HG03521 (cell line): Measurements from ENCODE around the gene SLC25A45.

Source experiments
- ATAC-seq: cut with Tn5 transposase; IDR thresholded peaks from one replicate; pipeline ENCODE4 v1.9.1; 2021; ENCODE audit warnings: mild to moderate bottlenecking, moderate library complexity; ENCODE audit not compliant: unreplicated experiment

The SLC25A45 gene, protein sequence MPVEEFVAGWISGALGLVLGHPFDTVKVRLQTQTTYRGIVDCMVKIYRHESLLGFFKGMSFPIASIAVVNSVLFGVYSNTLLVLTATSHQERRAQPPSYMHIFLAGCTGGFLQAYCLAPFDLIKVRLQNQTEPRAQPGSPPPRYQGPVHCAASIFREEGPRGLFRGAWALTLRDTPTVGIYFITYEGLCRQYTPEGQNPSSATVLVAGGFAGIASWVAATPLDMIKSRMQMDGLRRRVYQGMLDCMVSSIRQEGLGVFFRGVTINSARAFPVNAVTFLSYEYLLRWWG

DNA sequence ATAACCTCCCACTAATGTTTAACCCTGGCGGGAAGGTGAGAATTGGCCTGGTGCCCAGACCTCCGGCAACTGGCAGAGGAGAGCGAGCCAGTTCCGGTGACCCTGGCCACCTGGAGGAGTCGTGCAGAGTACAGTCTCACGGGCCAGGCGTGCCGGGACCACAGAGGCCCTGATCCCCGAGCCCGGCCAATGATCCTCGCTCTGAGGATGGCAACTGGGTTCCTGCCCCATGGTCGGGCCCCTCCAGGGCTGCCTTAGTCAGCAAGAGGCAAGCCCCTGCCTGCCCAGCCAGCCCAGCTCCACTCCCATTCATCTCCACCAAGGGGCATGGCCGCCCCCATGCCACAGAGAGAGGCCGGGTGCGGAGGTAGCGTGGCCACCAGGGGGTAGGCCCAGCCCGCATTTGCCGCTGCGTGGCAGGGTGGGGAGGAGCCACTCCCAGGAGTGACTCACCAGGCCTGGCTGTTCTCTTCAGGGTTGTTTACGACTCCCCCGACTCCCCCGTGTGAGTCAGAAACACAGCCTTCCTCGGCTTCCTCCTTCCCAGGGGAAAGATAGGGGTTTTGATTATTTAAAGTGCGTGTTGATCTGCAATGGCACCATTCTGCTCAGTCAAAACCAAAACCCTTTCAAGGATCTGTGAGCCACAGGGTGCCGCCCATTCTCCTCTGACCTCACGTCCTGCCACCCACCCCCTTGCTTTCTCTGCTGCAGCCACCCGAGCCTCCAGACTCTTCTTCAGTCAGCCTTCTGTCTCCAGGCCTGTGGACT lies at the start of gene SLC25A45:
TSS of gene SLC25A45 (minus strand) at position 614 of the 771 bp plus-strand sequence. CDS start 695 bp downstream, outside the sequence.
- peak; percentile 58 for ATAC-seq

DNA sequence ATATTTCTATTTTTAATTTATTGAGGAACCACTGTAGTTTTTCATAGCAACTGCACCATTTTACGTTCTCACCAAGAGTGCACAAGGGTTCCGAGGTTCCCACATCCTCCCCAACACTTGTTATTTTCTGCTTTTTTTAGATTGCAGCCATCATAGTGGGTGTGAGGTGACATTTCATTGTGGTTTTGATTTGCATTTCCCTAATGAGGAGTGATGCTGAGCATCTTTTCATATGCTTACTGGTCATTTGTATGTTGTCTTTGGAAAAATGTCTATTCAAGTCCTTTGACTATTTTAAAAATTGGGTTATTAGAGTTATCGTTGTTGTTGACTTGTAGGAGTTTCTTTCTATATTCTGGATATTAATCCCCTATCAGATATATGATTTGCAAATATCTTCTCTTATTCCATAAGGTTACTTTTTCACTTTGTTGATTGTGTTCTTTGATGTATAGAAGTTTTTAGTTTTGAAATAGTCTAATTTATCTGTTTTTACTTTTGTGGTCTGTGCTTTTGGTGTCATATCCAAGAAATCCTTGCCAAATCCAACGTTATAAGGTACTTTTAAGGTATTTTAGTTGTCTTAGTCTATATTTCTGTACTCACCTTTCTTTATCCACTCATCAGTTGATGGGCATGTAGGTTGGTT lies 49.1 kb upstream of the SLC25A45 start:
- ATAC-seq, result no peak

DNA sequence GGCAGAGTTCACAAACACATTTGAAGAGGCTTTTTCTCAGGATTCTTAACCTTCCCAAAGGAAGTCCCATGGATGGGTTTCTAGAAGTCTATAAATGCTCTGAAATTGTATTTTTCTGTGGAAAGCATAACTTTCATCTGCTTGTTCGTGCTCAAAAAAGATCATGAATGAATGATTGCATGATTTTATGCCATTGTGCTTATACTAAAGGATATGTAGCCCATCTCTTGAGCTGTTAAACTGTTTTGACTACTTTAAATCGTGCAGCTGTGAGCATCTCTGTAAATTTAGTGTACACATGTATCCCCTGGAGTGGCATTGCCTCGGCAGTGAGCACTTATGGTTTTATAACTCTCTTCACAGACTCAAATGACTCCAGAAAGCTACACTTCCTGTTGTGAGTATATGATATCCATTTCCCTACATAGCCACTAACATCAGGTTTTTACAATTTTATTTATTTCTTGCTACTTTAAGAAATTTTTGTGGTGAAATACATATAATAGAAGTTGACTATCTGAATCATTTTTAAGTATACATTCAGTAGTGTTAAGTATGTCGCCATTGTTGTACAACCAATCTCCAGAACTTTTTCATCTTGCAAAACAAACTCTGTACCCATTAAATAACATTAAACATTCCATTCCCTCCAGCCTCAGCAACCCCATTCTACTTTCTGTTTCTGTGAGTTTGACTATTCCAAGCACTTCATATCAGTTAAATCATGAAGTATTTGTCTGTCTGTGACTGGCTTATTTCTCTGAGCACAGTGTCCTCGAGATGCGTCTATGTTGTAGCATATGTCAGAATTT lies 48.2 kb upstream of the SLC25A45 start:
- ATAC-seq, result no peak

DNA sequence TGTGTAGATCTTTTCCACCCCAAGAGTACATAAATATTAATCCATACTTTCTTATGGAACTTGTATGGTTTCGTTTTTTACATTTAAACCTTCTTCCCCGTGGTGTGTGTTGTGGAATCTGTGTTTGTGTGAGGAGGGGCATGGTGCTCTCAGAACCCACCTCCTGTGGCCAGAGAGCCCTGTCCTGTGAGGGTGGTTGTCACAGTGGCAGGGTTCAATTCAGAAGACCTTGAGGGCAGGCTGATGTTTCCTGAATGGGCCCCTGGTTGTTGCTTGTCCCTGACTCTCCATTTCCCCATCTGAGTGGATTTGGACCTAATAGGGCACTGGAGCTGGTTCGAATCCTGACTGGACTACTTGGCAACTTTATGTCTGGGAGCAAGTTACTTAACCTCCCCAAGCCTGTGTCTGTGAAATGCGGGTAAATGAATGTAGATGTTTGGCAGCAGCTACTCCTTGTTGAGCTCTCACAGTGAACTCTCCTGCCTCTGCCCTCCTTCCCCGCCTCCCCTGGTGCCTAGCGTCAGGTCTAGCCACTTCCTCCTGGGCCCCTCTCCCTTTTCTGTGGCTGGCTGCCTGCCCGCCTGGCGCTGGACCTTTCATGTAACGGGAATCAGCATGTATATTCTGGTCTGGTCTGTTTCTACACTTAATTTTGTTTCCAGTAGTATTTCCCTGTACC lies 47.4 kb upstream of the SLC25A45 start:
- no peak for ATAC-seq

DNA sequence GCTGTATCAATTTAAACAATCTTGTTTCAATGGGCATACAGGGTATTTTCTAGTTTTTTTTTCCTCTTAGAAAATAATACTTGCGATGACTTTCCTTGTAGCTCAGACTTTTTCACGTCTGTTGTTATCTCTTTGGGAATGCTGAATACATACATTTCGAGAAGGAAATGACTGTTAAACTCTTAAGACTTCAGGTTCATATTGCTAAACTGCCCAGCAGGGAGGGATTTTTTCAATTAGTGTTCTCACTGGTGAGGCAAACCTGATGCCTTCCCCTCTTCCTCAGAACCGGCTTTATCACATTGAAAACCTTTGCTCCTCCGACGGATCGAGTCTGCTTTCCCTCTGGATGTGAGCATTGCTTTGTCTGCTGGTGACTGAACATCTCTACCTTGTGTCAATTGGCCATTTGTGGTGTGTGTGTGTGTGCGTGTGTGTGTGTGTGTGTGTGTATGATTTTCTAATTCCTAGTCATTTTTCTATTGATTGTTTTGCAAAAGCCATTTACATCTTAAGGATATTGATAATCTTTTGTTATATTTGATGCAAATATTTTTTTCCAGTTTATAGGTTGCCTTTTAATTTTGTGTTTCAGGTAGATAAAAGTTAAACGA lies 46.7 kb upstream of the SLC25A45 start:
- ATAC-seq, result no peak

DNA sequence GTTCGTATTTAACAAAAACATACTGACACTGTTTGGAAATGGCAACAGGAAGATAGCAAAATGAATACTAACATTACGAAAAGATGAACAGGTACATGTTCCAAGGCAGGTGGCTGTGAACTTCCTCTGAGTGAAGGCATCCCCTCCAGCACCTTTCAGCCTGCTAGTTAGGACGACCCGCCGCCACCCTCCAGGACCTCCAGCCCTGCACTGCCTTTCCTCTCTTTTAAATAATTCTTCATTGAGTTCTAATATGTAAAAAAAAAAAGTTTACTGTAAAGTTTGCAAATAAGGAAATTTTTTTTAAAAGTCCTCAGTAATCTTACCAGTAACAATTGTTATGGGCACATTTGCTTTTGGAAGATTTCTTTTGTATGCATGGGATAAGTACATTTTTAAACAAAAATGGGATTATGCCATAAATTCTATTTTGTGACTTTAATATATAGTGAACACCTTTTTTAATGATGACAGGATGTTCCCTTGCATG lies 46.2 kb upstream of the SLC25A45 start:
- no peak for ATAC-seq

DNA sequence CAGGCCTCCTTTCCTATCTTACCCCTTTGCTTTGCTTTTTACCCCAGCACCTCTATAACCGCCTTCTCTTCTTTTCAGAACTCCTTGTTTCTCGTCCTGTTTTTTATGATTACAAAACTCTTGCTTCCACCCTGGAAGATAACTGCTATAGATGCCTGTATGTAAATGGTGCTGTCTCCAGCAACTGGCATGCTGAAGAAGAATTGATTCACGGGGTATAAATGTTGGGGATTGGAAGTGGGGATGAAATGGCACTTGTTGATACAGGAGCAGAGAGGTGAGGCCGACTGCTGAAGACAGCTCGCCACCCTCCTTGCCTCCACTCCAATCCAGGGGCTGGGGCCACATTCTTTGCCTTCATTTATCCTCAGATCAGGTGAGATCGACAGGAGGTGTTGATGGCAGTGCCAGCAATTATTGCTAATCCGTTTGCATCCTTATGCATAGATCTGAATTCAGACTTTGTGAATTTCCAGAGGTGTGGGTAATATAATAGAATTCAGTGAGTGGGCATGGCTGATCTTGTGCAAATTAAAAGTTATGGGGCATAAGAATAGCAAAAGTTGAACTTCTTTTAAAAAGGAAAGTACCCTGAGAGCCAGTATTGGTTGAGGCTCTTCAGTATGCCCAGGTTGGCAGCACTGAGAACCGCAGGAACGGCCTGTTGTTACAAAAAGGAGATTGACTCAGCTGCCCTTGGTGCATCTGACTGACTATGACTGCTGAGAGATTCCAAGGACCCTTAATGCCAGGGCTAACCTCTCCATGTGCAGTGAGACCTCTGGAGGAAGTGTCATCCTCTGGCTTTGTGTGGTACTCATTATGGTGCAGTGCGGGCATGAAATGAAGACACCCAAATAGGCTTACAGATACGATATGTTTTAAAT lies 45.5 kb upstream of the SLC25A45 start:
- ATAC-seq, result no peak

DNA sequence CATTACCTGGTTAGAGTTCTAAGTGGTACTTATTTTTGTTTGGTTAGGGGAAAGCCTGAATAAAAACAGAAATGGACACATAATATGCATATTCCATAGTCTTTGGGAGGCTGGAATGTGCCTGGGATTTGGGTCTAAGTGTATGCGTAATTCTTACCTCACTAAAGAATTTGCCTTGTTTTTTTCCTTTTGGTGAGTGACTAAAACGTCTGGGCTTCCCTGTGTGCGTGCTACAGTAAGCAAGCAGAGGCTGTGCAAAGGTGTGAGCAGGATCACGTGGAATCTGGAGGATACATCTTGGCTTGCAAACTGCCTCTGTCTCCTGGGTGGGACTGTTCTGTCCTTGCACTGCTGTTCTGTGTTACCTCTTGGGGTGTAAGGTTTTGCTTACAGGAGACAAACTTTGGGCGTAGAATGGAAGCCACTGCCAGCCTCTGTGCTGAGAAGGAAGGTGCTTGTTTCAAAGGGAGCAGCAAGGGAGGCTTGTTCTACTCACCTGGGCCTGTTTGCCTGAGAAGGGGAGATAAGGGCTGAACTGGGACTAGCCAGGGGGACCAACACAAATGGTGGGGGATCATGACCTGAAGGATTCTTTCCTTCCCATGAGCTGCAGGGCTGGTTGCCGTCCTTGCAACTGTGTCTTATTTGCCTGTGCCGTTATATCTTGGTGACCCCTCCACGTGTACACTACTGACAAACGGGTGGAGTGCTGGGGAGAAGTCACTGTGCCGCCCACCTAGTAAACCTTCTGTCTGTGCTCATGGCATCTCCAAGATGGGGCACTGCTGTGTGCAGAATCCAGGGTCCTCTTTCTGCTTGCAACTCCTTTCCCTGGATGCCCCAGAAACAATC lies 44.6 kb upstream of the SLC25A45 start:
- no peak for ATAC-seq

DNA sequence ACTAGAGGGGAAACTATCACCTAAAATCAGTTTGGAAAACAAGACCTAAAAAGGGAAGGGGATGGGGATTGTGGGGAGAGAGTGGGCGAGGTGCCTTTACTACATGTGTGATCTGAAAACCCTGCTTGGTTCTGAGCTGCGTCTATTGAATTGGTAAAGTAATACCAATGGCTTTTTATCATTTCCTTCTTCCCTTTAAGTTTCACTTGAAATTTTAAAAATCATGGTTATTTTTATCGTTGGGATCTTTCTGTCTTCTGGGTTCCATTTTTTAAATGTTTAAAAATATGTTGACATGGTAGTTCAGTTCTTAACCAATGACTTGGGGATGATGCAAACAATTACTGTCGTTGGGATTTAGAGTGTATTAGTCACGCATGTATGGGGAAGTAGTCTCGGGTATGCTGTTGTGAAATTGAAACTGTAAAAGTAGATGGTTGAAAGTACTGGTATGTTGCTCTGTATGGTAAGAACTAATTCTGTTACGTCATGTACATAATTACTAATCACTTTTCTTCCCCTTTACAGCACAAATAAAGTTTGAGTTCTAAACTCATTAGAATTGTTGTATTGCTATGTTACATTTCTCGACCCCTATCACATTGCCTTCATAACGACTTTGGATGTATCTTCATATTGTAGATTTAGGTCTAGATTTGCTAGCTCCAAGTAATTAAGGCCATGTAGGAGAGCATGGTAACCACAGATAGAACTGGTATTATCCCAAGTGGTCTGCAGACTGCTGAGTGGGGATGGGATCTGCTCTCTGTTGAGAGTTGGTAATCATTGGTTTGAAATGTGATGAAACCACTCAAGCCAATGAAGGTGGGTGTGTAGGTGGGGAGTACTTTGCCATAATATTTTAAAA lies 43.8 kb upstream of the SLC25A45 start:
- ATAC-seq, result no peak

DNA sequence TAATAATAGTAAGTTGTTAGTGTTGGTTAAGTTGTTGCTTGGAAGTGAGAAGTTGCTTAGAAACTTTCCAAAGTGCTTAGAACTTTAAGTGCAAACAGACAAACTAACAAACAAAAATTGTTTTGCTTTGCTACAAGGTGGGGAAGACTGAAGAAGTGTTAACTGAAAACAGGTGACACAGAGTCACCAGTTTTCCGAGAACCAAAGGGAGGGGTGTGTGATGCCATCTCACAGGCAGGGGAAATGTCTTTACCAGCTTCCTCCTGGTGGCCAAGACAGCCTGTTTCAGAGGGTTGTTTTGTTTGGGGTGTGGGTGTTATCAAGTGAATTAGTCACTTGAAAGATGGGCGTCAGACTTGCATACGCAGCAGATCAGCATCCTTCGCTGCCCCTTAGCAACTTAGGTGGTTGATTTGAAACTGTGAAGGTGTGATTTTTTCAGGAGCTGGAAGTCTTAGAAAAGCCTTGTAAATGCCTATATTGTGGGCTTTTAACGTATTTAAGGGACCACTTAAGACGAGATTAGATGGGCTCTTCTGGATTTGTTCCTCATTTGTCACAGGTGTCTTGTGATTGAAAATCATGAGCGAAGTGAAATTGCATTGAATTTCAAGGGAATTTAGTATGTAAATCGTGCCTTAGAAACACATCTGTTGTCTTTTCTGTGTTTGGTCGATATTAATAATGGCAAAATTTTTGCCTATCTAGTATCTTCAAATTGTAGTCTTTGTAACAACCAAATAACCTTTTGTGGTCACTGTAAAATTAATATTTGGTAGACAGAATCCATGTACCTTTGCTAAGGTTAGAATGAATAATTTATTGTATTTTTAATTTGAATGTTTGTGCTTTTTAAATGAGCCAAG lies 42.9 kb upstream of the SLC25A45 start:
- no peak for ATAC-seq

DNA sequence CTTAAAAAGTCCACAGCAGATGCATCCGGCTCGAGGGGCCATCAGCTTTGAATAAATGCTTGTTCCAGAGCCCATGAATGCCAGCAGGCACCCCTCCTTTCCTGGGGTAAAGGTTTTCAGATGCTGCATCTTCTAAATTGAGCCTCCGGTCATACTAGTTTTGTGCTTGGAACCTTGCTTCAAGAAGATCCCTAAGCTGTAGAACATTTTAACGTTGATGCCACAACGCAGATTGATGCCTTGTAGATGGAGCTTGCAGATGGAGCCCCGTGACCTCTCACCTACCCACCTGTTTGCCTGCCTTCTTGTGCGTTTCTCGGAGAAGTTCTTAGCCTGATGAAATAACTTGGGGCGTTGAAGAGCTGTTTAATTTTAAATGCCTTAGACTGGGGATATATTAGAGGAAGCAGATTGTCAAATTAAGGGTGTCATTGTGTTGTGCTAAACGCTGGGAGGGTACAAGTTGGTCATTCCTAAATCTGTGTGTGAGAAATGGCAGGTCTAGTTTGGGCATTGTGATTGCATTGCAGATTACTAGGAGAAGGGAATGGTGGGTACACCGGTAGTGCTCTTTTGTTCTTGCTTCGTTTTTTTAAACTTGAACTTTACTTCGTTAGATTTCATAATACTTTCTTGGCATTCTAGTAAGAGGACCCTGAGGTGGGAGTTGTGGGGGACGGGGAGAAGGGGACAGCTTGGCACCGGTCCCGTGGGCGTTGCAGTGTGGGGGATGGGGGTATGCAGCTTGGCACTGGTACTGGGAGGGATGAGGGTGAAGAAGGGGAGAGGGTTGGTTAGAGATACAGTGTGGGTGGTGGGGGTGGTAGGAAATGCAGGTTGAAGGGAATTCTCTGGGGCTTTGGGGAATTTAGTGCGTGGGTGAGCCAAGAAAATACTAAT lies 42.0 kb upstream of the SLC25A45 start:
- no peak for ATAC-seq

DNA sequence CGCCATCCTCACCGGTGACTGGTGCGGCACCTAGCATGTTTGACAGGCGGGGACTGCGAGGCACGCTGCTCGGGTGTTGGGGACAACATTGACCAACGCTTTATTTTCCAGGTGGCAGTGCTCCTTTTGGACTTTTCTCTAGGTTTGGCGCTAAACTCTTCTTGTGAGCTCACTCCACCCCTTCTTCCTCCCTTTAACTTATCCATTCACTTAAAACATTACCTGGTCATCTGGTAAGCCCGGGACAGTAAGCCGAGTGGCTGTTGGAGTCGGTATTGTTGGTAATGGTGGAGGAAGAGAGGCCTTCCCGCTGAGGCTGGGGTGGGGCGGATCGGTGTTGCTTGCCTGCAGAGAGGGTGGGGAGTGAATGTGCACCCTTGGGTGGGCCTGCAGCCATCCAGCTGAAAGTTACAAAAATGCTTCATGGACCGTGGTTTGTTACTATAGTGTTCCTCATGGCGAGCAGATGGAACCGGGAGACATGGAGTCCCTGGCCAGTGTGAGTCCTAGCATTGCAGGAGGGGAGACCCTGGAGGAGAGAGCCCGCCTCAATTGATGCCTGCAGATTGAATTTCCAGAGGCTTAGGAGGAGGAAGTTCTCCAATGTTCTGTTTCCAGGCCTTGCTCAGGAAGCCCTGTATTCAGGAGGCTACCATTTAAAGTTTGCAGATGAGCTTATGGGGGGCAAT lies 41.2 kb upstream of the SLC25A45 start:
- no peak for ATAC-seq

DNA sequence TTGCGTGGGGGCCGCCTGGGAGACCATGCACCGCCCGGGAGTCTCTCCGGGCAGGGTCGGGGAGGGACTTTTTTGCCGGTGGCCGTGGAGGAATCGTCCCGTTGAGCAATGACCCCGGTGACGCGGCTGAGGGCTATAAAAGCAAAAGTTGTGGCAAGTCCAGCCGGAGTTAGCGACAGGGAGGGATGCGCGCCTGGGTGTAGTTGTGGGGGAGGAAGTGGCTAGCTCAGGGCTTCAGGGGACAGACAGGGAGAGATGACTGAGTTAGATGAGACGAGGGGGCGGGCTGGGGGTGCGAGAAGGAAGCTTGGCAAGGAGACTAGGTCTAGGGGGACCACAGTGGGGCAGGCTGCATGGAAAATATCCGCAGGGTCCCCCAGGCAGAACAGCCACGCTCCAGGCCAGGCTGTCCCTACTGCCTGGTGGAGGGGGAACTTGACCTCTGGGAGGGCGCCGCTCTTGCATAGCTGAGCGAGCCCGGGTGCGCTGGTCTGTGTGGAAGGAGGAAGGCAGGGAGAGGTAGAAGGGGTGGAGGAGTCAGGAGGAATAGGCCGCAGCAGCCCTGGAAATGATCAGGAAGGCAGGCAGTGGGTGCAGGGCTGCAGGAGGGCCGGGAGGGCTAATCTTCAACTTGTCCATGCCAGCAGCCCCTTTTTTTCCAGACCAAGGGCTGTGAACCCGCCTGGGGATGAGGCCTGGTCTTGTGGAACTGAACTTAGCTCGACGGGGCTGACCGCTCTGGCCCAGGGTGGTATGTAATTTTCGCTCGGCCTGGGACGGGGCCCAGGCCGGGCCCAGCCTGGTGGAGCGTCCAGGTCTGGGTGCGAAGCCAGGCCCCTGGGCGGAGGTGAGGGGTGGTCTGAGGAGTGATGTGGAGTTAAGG lies 40.4 kb upstream of the SLC25A45 start, which contains the start of gene NEAT1:
TSS of gene NEAT1 (plus strand) at position 166 of the 883 bp plus-strand sequence.
- ATAC-seq, result peak; percentile 18
